ENCODE results near the gene TIAM2.

- TF ChIP-seq EZH2 (IDR thresholded peaks at IDR 0.05; ENCODE audit: borderline replicate concordance, low read length): no peak
- TF ChIP-seq, protein P1, sequence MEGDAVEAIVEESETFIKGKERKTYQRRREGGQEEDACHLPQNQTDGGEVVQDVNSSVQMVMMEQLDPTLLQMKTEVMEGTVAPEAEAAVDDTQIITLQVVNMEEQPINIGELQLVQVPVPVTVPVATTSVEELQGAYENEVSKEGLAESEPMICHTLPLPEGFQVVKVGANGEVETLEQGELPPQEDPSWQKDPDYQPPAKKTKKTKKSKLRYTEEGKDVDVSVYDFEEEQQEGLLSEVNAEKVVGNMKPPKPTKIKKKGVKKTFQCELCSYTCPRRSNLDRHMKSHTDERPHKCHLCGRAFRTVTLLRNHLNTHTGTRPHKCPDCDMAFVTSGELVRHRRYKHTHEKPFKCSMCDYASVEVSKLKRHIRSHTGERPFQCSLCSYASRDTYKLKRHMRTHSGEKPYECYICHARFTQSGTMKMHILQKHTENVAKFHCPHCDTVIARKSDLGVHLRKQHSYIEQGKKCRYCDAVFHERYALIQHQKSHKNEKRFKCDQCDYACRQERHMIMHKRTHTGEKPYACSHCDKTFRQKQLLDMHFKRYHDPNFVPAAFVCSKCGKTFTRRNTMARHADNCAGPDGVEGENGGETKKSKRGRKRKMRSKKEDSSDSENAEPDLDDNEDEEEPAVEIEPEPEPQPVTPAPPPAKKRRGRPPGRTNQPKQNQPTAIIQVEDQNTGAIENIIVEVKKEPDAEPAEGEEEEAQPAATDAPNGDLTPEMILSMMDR (IDR thresholded peaks at IDR 0.05; ENCODE audit: low read length): no peak
Observed at GRCh38 chr6:155228546-155229166, 233.5 kb downstream of the TIAM2 start.

All from OCI-LY1 (cell line).